Heart right ventricle (tissue), 16 donors: ENCODE data around the gene SAMD3. TPM values are rescaled to one million over a fixed set of nuclear protein-coding genes. Genes with fewer than 3 reads are reported as not detected.
"Not testable (repeated sequence)": the region's sequence is repeated elsewhere in the genome, so short reads cannot be mapped to it uniquely, and the experiment has no call there.

Experiments
- ATAC-seq, 8 donors: fragments of 200-7000 bp; cut with Tn5 transposase; one replicate each; pipeline ENCODE4 v1.9.1; 2020; ENCODE audit warnings: mild to moderate bottlenecking in 8 of 8, moderate library complexity in 8 of 8, moderate number of reproducible peaks in 1 of 8
- DNase-seq, 2 donors: peaks; one replicate each; pipeline ENCODE4 v3.0.0-alpha.2; 2020
- H3K27ac ChIP-seq, 10 donors: fragments of 200-600 bp; sonication (generic) in 2 of 10; one replicate each; pipeline versions ENCODE4 v1.5.0 to v1.8.0; 2020 to 2022; ENCODE audit warnings: mild to moderate bottlenecking in 3 of 10
- H3K27me3 ChIP-seq, 7 donors: fragments of 200-600 bp; one replicate each; pipeline ENCODE4 v1.8.0; 2021 to 2022; ENCODE audit warnings: mild to moderate bottlenecking in 2 of 7
- H3K36me3 ChIP-seq, 9 donors: fragments of 200-600 bp; sonication (generic) in 1 of 9; one replicate each; pipeline versions ENCODE4 v1.5.0 to v1.8.0; 2020 to 2022; ENCODE audit warnings: mild to moderate bottlenecking in 2 of 9
- H3K4me1 ChIP-seq, 9 donors: fragments of 200-600 bp; sonication (generic) in 1 of 9; one replicate each; pipeline versions ENCODE4 v1.5.0 to v1.8.0; 2020 to 2022; ENCODE audit warnings: mild to moderate bottlenecking in 4 of 9
- H3K4me3 ChIP-seq, 10 donors: fragments of 200-600 bp; sonication (generic) in 2 of 10; one replicate each; pipeline versions ENCODE4 v1.5.0 to v1.8.0; 2020 to 2022; ENCODE audit warnings: mild to moderate bottlenecking in 7 of 10, moderate library complexity in 2 of 10
- H3K9me3 ChIP-seq, 11 donors: fragments of 200-600 bp in 10 of 11; sonication (generic) in 2 of 11; one replicate each; pipeline versions ENCODE4 v1.5.0 to v1.8.0; 2013 to 2022; ENCODE audit warnings: mild to moderate bottlenecking in 2 of 11, control low read depth in 1 of 11, moderate library complexity in 1 of 11
- CTCF ChIP-seq, 9 donors: fragments of 200-600 bp; sonication (generic) in 2 of 9; IDR thresholded peaks; one replicate each; pipeline versions ENCODE4 v1.5.0 to v1.8.0; 2021 to 2022; ENCODE audit warnings: antibody characterized with exemption in 9 of 9, mild to moderate bottlenecking in 5 of 9, moderate library complexity in 1 of 9
- WGBS, 2 donors: extraction: QIAGEN DNeasy Blood & Tissue Kit; methylation state at CpG; one replicate each; pipeline ENCODE4 v1.1.7; 2013; ENCODE audit warnings: inconsistent platforms in 1 of 2; 5-methylcytosine and 5-hydroxymethylcytosine counted together
- intact Hi-C, 10 donors: fragments of 100-400 bp; cut with DNase I; formaldehyde crosslinking; loops; one replicate each; pipeline versions ENCODE4 v1.11.1 to v1.14.2; 2022
- polyA plus RNA-seq, 2 donors: library from polyadenylated mRNA; stranded (reverse); fragments of 200-250 nt; gene quantifications; one replicate each; pipeline ENCODE4 v1.2.3, GENCODE V29; 2013
- total RNA-seq, 10 donors: library from RNA; stranded (reverse); fragmentation: NEBNext Ultra II Directional in 3 of 10; extraction: Animal tissue kit (Norgen Biotek cat#: 25700) in 3 of 10; gene quantifications; one replicate each; pipeline versions ENCODE4 v1.2.1 to v1.2.4, GENCODE V29; 2021 to 2023
- donor health status: Arrhythmogenic right ventricular cardiomyopathy.
- donor health status: ischemic (EF 13 %, LVEDD 7.1; RV severe dilation, severe dysfunction).
- donor health status: healthy with polysubstance abuse.
- donor health status: DM: no; HTN: yes; CAD: no.
- donor health status: DM: no; HTN: no; CAD: no.
- donor health status: ischemic (EF 25% LVEDD 6.9; RV normal size, moderate dysfunction).
- donor health status: ischemic (EF 25% LVEDD 5.7; RV mildly dilated, moderate dysfunction).
- donor health status: healthy.
- donor health status: DM: yes; HTN: yes; CAD: no.
- donor health status: Ischemic cardiomyopathy.
- donor health status: ischemic (EF 35%, LVEDD 5.7; RV mildly dilated, moderate dysfunction).
- donor health status: nonischemic (EF 11% LVEDD 7.7; RV severe dilation, severe dysfunction).
- donor health status: DM: yes; HTN: yes; CAD: no.
- donor health status: PGD.
- donor health status: ischemic (EF 29% LVEDD 5.4; RV normal size, mild dysfunction).
- donor health status: nonischemic (EF 23%, LVEDD 6.1; RV moderate dilation, normal function).

Gene SAMD3
- total and polyA plus RNA-seq, 12 donors, result 0.12 to 3.1 (median 0.51) TPM; not detected in 7

GRCh38 chr6:130183271-130184222 is 39.2 kb downstream of the SAMD3 start:
- Histone ChIP-seq H3K9me3 (no peaks in the 10 kb centered on the region), H3K4me3 (no peak overlapping the region), H3K4me1 (peaks cover 0 to 3% (median 0%) of the 10 kb centered on the region in 9 donors), H3K27me3 (no peaks in the 10 kb centered on the region), H3K27ac (peak overlapping the region in 1 of 10 donors; percentile 71), H3K36me3 (no peaks in the 10 kb centered on the region)
- DNase-seq, result no peak
- TF ChIP-seq CTCF (IDR thresholded peaks at IDR 0.05), result no peak
- WGBS, 2 donors, result 76 to 79% methylated on average over 9 of the region's 9 CpGs
- intact Hi-C loops, result no loop called here
- ATAC-seq, result no peak

- H3K27me3 ChIP-seq, result no peaks in the 10 kb centered on the region
Observed at GRCh38 chr6:130182466-130182865, 40.3 kb downstream of the SAMD3 start.

GRCh38 chr6:130178692-130179091 is 44.1 kb downstream of the SAMD3 start:
- DNase-seq (no peak), ATAC-seq (no peak)
- Histone ChIP-seq H3K4me1 (no peaks in the 10 kb centered on the region), H3K27me3 (peaks cover 0 to 5% (median 0%) of the 10 kb centered on the region in 7 donors), H3K27ac (no peak overlapping the region), H3K9me3 (no peaks in the 10 kb centered on the region), H3K36me3 (no peaks in the 10 kb centered on the region), H3K4me3 (no peak overlapping the region)
- no peak for TF ChIP-seq CTCF (IDR thresholded peaks at IDR 0.05)
- intact Hi-C loops, result no loop called here
- WGBS, 2 donors, result 86 to 97% methylated on average over 1 of the region's 1 CpG

More at GRCh38 chr6:130182466-130182865, 40.3 kb downstream of the SAMD3 start:
- no peaks in the 10 kb centered on the region for H3K36me3 ChIP-seq
- no peak overlapping the region for H3K27ac ChIP-seq
- no peak overlapping the region for H3K4me3 ChIP-seq
- H3K4me1 ChIP-seq, result peaks cover 0 to 3% (median 0%) of the 10 kb centered on the region in 9 donors
- no peaks in the 10 kb centered on the region for H3K9me3 ChIP-seq
- DNase-seq (no peak), ATAC-seq (no peak)
- intact Hi-C loops, result no loop called here
- no peak for TF ChIP-seq CTCF (IDR thresholded peaks at IDR 0.05)

- Histone ChIP-seq H3K27me3 (peaks cover 0 to 5% (median 0%) of the 10 kb centered on the region in 7 donors), H3K4me3 (no peak overlapping the region), H3K36me3 (no peaks in the 10 kb centered on the region), H3K9me3 (peaks cover 0 to 19% (median 0%) of the 10 kb centered on the region in 11 donors), H3K27ac (no peak overlapping the region), H3K4me1 (no peaks in the 10 kb centered on the region)
- no peak for ATAC-seq
- TF ChIP-seq CTCF (IDR thresholded peaks at IDR 0.05), result no peak
- DNase-seq, result no peak
- WGBS, 2 donors, result 85 to 93% methylated on average over 1 of the region's 1 CpG
- intact Hi-C loops, result no loop called here
Observed at GRCh38 chr6:130176378-130176777, 46.4 kb downstream of the SAMD3 start.

- peaks cover 0 to 28% (median 0%) of the 10 kb centered on the region in 11 donors for H3K9me3 ChIP-seq
- H3K4me1 ChIP-seq, H3K27ac ChIP-seq, DNase-seq, H3K4me3 ChIP-seq, intact Hi-C loops, H3K27me3 ChIP-seq, ATAC-seq, H3K36me3 ChIP-seq: not testable (repeated sequence)
- WGBS, 2 donors, result 66 to 74% methylated on average over 4 of the region's 4 CpGs
Observed at GRCh38 chr6:130173377-130174004, 49.3 kb downstream of the SAMD3 start.

GRCh38 chr6:130170160-130170559 is 52.6 kb downstream of the SAMD3 start:
- H3K27me3 ChIP-seq, DNase-seq, intact Hi-C loops, H3K4me3 ChIP-seq, H3K27ac ChIP-seq, ATAC-seq, H3K4me1 ChIP-seq, H3K36me3 ChIP-seq: not testable (repeated sequence)
- 82 to 91% methylated on average over 4 of the region's 4 CpGs for WGBS, 2 donors
- peaks cover 0 to 28% (median 0%) of the 10 kb centered on the region in 11 donors for H3K9me3 ChIP-seq
